SK-N-SH (cell line): ENCODE data around the gene ACADL. TPM values are rescaled to one million over a fixed set of nuclear protein-coding genes. Genes with fewer than 3 reads are reported as not detected.

Source experiments
- CTCF ChIA-PET: fragments of 300-600, 350-600 bp; formaldehyde crosslinking; extraction: SDS; loops from one replicate; lab custom pipeline; 2021; lab: Yijun Ruan, JAX
- POLR2A ChIA-PET: fragments of 350-600 bp; sonication (Branson Sonifier 250); formaldehyde crosslinking; extraction: SDS; loops from one replicate; lab custom pipeline; 2020; ENCODE audit warnings: antibody characterized with exemption, inconsistent platforms; lab: Yijun Ruan, JAX
- DNase-seq: peaks from one replicate; pipeline ENCODE4 v3.0.0; 2012
- H2AFZ ChIP-seq: fragments of 200-600 bp; sonication (generic); 2 replicates; pipeline ENCODE4 v1.8.1; 2016; ENCODE audit warnings: antibody characterized with exemption, mild to moderate bottlenecking, low read depth
- H3F3A ChIP-seq: fragments of 200-600 bp; sonication (generic); replicated peaks from 2 replicates; pipeline ENCODE3; 2016; ENCODE audit warnings: antibody characterized with exemption, mild to moderate bottlenecking; ENCODE audit not compliant: insufficient read depth
- H3K27ac ChIP-seq, 2 experiments: fragments of 200-500 bp in 1 of 2; fragments of 200-600 bp in 1 of 2; sonication (Bioruptor generic) in 1 of 2; sonication (generic), shearing (Covaris generic) in 1 of 2; 2 replicates each; pipeline versions ENCODE4 v1.5.1 to v1.6.1; 2014 to 2016; ENCODE audit warnings: low read depth in 2 of 2, inconsistent platforms in 1 of 2, low read length in 1 of 2, mild to moderate bottlenecking in 1 of 2, mixed read lengths in 1 of 2
- H3K27me3 ChIP-seq: fragments of 200-600 bp; sonication (generic), shearing (Covaris generic); 2 replicates; pipeline ENCODE4 v1.6.1; 2016; ENCODE audit warnings: mixed run types; ENCODE audit not compliant: insufficient read depth
- H3K36me3 ChIP-seq, 2 experiments: fragments of 200-500 bp in 1 of 2; fragments of 200-600 bp in 1 of 2; sonication (Bioruptor generic) in 1 of 2; sonication (generic) in 1 of 2; replicated peaks in 1 of 2; 2 replicates each; pipeline versions ENCODE3 to v1.5.1; 2014 to 2016; ENCODE audit warnings: low read length in 1 of 2, mild to moderate bottlenecking in 1 of 2; ENCODE audit not compliant: insufficient read depth in 2 of 2, control insufficient read depth in 1 of 2
- H3K4me1 ChIP-seq, 2 experiments: fragments of 200-500 bp in 1 of 2; fragments of 200-600 bp in 1 of 2; sonication (Bioruptor generic) in 1 of 2; sonication (generic), shearing (Covaris generic) in 1 of 2; 2 replicates each; pipeline versions ENCODE4 v1.5.1 to v1.6.1; 2014 to 2016; ENCODE audit warnings: low read depth in 1 of 2, low read length in 1 of 2, mixed run types in 1 of 2; ENCODE audit not compliant: insufficient read depth in 2 of 2, control insufficient read depth in 1 of 2
- H3K4me2 ChIP-seq: fragments of 200-600 bp; sonication (generic), shearing (Covaris generic); 2 replicates; pipeline ENCODE4 v1.6.1; 2017; ENCODE audit warnings: mixed run types
- H3K4me3 ChIP-seq, 2 experiments: fragments of 200-500 bp in 1 of 2; fragments of 200-600 bp in 1 of 2; sonication (Bioruptor generic) in 1 of 2; sonication (generic), shearing (Covaris generic) in 1 of 2; 2 replicates each; pipeline versions ENCODE4 v1.5.1 to v1.8.1; 2014 to 2016; ENCODE audit warnings: low read depth in 2 of 2, inconsistent platforms in 1 of 2, low read length in 1 of 2, mild to moderate bottlenecking in 1 of 2, mixed read lengths in 1 of 2, moderate library complexity in 1 of 2
- H3K79me2 ChIP-seq: fragments of 200-600 bp; sonication (generic); 2 replicates; pipeline ENCODE4 v1.8.1; 2017; ENCODE audit warnings: mild to moderate bottlenecking; ENCODE audit not compliant: insufficient read depth
- H3K9ac ChIP-seq: fragments of 200-600 bp; sonication (generic); 2 replicates; pipeline ENCODE4 v1.6.1; 2017; ENCODE audit warnings: mixed run types
- H3K9me2 ChIP-seq: fragments of 200-600 bp; sonication (generic); 2 replicates; pipeline ENCODE4 v1.6.1; 2017; ENCODE audit warnings: mixed run types
- H3K9me3 ChIP-seq: fragments of 200-600 bp; sonication (generic); 2 replicates; pipeline ENCODE4 v1.6.1; 2017; ENCODE audit warnings: mixed run types, mild to moderate bottlenecking, moderate library complexity
- H4K20me1 ChIP-seq: fragments of 200-600 bp; sonication (generic); 2 replicates; pipeline ENCODE4 v1.6.1; 2017; ENCODE audit warnings: mild to moderate bottlenecking, mixed run types; ENCODE audit not compliant: insufficient read depth
- CHD2 ChIP-seq: fragments of 150-350 bp; IDR thresholded peaks from 2 replicates; pipeline ENCODE4 v1.6.1; 2018; ENCODE audit warnings: low read length; ENCODE audit not compliant: partially characterized antibody
- ELF1 ChIP-seq: IDR thresholded peaks from 2 replicates; pipeline ENCODE4 v1.4.0; 2012
- EZH2phosphoT487 ChIP-seq: fragments of 200-600 bp; sonication (generic); IDR thresholded peaks from 2 replicates; pipeline ENCODE4 v1.6.1; 2017; ENCODE audit warnings: low read depth, mixed run types, mild to moderate bottlenecking, antibody characterized with exemption, moderate library complexity, borderline replicate concordance
- FOSL2 ChIP-seq: IDR thresholded peaks from 2 replicates; pipeline ENCODE4 v1.4.0; 2012; ENCODE audit warnings: low read depth, mild to moderate bottlenecking, moderate library complexity, borderline replicate concordance
- FOXJ3 ChIP-seq: sonication (generic); formaldehyde crosslinking; IDR thresholded peaks from 2 replicates; pipeline ENCODE4 v1.5.1; 2020; ENCODE audit warnings: mild to moderate bottlenecking, missing genetic modification reagents
- FOXM1 ChIP-seq: IDR thresholded peaks from 2 replicates; pipeline ENCODE4 v1.4.0; 2012; ENCODE audit warnings: low read depth, mild to moderate bottlenecking
- GABPA ChIP-seq: IDR thresholded peaks from 2 replicates; pipeline ENCODE4 v1.4.0; 2012; ENCODE audit warnings: low read depth, mild to moderate bottlenecking
- MEF2A ChIP-seq: IDR thresholded peaks from 2 replicates; pipeline ENCODE4 v1.4.0; 2012; ENCODE audit warnings: low read depth, borderline replicate concordance
- PBX3 ChIP-seq: IDR thresholded peaks from 2 replicates; pipeline ENCODE4; 2012
- RAD21 ChIP-seq: IDR thresholded peaks from 2 replicates; pipeline ENCODE4 v1.6.1; 2012; ENCODE audit warnings: mild to moderate bottlenecking, low read length
- RCOR1 ChIP-seq: fragments of 150-350 bp; IDR thresholded peaks from 2 replicates; pipeline ENCODE4 v1.6.1; 2017; ENCODE audit warnings: antibody characterized with exemption, low read length
- RFX5 ChIP-seq: IDR thresholded peaks from 2 replicates; pipeline ENCODE4 v1.6.1; 2012; ENCODE audit warnings: mild to moderate bottlenecking, improper control_type of control experiment, low read length
- RXRA ChIP-seq: IDR thresholded peaks from 2 replicates; pipeline ENCODE4 v1.4.0; 2012; ENCODE audit warnings: low read depth, mild to moderate bottlenecking, borderline replicate concordance
- SIN3A ChIP-seq: IDR thresholded peaks from 2 replicates; pipeline ENCODE4 v1.6.1; 2012; ENCODE audit warnings: low read depth, mild to moderate bottlenecking, low read length, moderate library complexity, borderline replicate concordance
- SMC3 ChIP-seq: IDR thresholded peaks from 2 replicates; pipeline ENCODE4 v1.6.1; 2012; ENCODE audit warnings: low read depth, low read length, improper control_type of control experiment
- TAF1 ChIP-seq: IDR thresholded peaks from 2 replicates; pipeline ENCODE4 v1.6.1; 2012; ENCODE audit warnings: low read depth, mild to moderate bottlenecking, low read length, moderate library complexity, borderline replicate concordance
- TCF12 ChIP-seq: IDR thresholded peaks from 2 replicates; pipeline ENCODE4 v1.4.0; 2012
- WGBS: methylation state at CpG from one replicate; pipeline ENCODE4 v1.1.6; 2017; ENCODE audit warnings: low lambda C conversion rate; 5-methylcytosine and 5-hydroxymethylcytosine counted together
- polyA plus RNA-seq, 3 experiments: library from polyadenylated mRNA; depleted of rRNA; stranded (reverse); fragments of >200 nt; gene quantifications; 2 replicates each; pipeline ENCODE4 v1.2.3, GENCODE V29; 2012
- TF ChIP-seq, protein P1 (sequence below): fragments of 200-600 bp; sonication (generic); IDR thresholded peaks from 2 replicates; pipeline ENCODE4 v1.6.1; 2017; ENCODE audit warnings: antibody characterized with exemption, mild to moderate bottlenecking, moderate library complexity

Gene ACADL
- polyA plus RNA-seq, 1 of the 3 experiments (the other 2 are of a cell fraction), result not detected

- Histone ChIP-seq H3F3A (no peaks in the 10 kb centered on the region), H3K27ac (no peak overlapping the region), H3K27me3 (peaks cover 9% of the 10 kb centered on the region; the same call in 1 of the 2 replicates), H4K20me1 (no peaks in the 10 kb centered on the region), H3K4me2 (no peak overlapping the region), H3K79me2 (no peaks in the 10 kb centered on the region), H3K36me3 (no peaks in the 10 kb centered on the region), H3K9me3 (no peaks in the 10 kb centered on the region), H2AFZ (no peak overlapping the region), H3K9ac (no peak overlapping the region), H3K4me3 (no peak overlapping the region), H3K9me2 (no peaks in the 10 kb centered on the region), H3K4me1 (no peaks in the 10 kb centered on the region)
- WGBS, result 29% methylated on average over 2 of the region's 2 CpGs
- no peak for DNase-seq
- POLR2A ChIA-PET, result no interaction called here
- TF ChIP-seq TAF1, result no peak
- no peak for TF ChIP-seq CHD2
- no peak for TF ChIP-seq GABPA
- TF ChIP-seq TCF12, result no peak
- no peak for TF ChIP-seq RXRA
- TF ChIP-seq SMC3, result no peak
- TF ChIP-seq RFX5, result no peak
- TF ChIP-seq FOXM1, result no peak
- TF ChIP-seq FOXJ3 (CRISPR knock-in tag), result no peak
- TF ChIP-seq, protein P1, sequence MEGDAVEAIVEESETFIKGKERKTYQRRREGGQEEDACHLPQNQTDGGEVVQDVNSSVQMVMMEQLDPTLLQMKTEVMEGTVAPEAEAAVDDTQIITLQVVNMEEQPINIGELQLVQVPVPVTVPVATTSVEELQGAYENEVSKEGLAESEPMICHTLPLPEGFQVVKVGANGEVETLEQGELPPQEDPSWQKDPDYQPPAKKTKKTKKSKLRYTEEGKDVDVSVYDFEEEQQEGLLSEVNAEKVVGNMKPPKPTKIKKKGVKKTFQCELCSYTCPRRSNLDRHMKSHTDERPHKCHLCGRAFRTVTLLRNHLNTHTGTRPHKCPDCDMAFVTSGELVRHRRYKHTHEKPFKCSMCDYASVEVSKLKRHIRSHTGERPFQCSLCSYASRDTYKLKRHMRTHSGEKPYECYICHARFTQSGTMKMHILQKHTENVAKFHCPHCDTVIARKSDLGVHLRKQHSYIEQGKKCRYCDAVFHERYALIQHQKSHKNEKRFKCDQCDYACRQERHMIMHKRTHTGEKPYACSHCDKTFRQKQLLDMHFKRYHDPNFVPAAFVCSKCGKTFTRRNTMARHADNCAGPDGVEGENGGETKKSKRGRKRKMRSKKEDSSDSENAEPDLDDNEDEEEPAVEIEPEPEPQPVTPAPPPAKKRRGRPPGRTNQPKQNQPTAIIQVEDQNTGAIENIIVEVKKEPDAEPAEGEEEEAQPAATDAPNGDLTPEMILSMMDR, result no peak
- TF ChIP-seq PBX3, result no peak
- TF ChIP-seq EZH2phosphoT487, result no peak
- no peak for TF ChIP-seq RCOR1
- no peak for TF ChIP-seq RAD21
- TF ChIP-seq MEF2A, result no peak
- no peak for TF ChIP-seq SIN3A
- TF ChIP-seq FOSL2, result no peak
- TF ChIP-seq ELF1, result no peak
- CTCF ChIA-PET, result interaction anchor here (1.1 to 1.4 kb wide), 2 partner anchors 18 to 169 kb away, joined by 3 to 5 read pairs; no protein-coding TSS in a partner anchor
These were observed 5.3 kb upstream of the ACADL start for GRCh38 chr2:210230518-210230917.

DNA sequence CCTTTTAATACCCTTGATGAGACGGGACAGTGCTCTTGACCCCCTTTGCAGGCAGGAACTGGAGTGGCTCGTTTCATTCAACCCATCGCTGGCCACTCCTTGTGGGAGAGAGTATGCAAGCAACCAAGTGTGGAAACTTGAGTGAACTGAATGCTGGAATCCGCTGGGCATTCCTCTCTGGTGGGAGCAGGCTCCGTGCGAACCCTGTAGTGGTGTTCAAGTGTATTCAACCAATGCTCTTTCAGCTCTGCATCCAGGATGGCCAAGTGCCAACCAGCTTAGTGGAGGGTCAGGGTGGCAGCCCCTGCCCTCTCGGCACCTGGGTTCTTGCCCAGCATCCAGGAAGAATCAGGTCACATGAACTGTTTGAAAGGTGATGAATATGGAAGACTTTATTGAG lies 3.3 kb upstream of the ACADL start:
- Histone ChIP-seq H3K27ac (no peak overlapping the region), H3K4me2 (no peak overlapping the region), H2AFZ (no peak overlapping the region), H3K9ac (no peak overlapping the region), H3F3A (no peaks in the 10 kb centered on the region), H3K9me2 (no peaks in the 10 kb centered on the region), H3K4me1 (peaks cover 0 to 7% of the 10 kb centered on the region in 2 experiments; a peak in 1 of 4 replicates), H3K9me3 (no peaks in the 10 kb centered on the region), H3K4me3 (no peak overlapping the region), H3K79me2 (no peaks in the 10 kb centered on the region), H4K20me1 (no peaks in the 10 kb centered on the region), H3K27me3 (peaks cover 20% of the 10 kb centered on the region; the same call in 1 of the 2 replicates), H3K36me3 (no peaks in the 10 kb centered on the region)
- 74% methylated on average over 4 of the region's 7 CpGs for WGBS
- CTCF ChIA-PET, result interaction anchor here (0.7 to 1.0 kb wide), 2 partner anchors 20 to 33 kb away, joined by 3 read pairs; no protein-coding TSS in a partner anchor
- TF ChIP-seq FOXJ3 (CRISPR knock-in tag), result no peak
- POLR2A ChIA-PET, result no interaction called here
- no peak for DNase-seq
